ENCODE results near the gene USP27X. TPM values are rescaled to one million over a fixed set of nuclear protein-coding genes. Genes with fewer than 3 reads are reported as not detected.

Gene USP27X
- total and polyA plus RNA-seq, 9 donors = 1.5 to 4.2 (median 3.0) TPM

- H3K36me3 ChIP-seq (ENCODE audit: control insufficient read depth, insufficient read depth, low read length) = no peaks in the 10 kb centered on the region
- no peak for DNase-seq
- H3K9me3 ChIP-seq (replicated peaks; ENCODE audit: control insufficient read depth, low read depth, low read length) = no peaks in the 10 kb centered on the region
- H3K4me1 ChIP-seq (ENCODE audit: control insufficient read depth, insufficient read depth, low read length) = peaks cover 14% of the 10 kb centered on the region
- H3K27me3 ChIP-seq (ENCODE audit: control insufficient read depth, insufficient read depth, low read length) = peaks cover 28% of the 10 kb centered on the region
- H3K27ac ChIP-seq (ENCODE audit: low read length) = peak overlapping the region; percentile 91
- H3K4me3 ChIP-seq (ENCODE audit: low read length) = peak overlapping the region; percentile 56
- WGBS (ENCODE audit: insufficient coverage) = 51% methylated on average over 48 of the region's 55 CpGs
These were observed 483 bp downstream of the USP27X start for GRCh38 chrX:49879656-49880277.

GRCh38 chrX:49880668-49881067 lies 1.4 kb downstream of the USP27X start:
- Histone ChIP-seq H3K9me3 (replicated peaks; ENCODE audit: control insufficient read depth, low read depth, low read length) (no peaks in the 10 kb centered on the region), H3K27me3 (ENCODE audit: control insufficient read depth, insufficient read depth, low read length) (peaks cover 29% of the 10 kb centered on the region), H3K4me1 (ENCODE audit: control insufficient read depth, insufficient read depth, low read length) (peaks cover 14% of the 10 kb centered on the region), H3K4me3 (ENCODE audit: low read length) (no peak overlapping the region), H3K27ac (ENCODE audit: low read length) (no peak overlapping the region), H3K36me3 (ENCODE audit: control insufficient read depth, insufficient read depth, low read length) (no peaks in the 10 kb centered on the region)
- no peak for DNase-seq
- 84% methylated on average over 12 of the region's 12 CpGs for WGBS (ENCODE audit: insufficient coverage)

GRCh38 chrX:49884290-49884862 lies 5.1 kb downstream of the USP27X start:
- H3K27ac ChIP-seq (ENCODE audit: low read length) = no peak overlapping the region
- no peaks in the 10 kb centered on the region for H3K9me3 ChIP-seq (replicated peaks; ENCODE audit: control insufficient read depth, low read depth, low read length)
- peaks cover 5% of the 10 kb centered on the region for H3K4me1 ChIP-seq (ENCODE audit: control insufficient read depth, insufficient read depth, low read length)
- H3K36me3 ChIP-seq (ENCODE audit: control insufficient read depth, insufficient read depth, low read length) = no peaks in the 10 kb centered on the region
- no peak overlapping the region for H3K4me3 ChIP-seq (ENCODE audit: low read length)
- peaks cover 24% of the 10 kb centered on the region for H3K27me3 ChIP-seq (ENCODE audit: control insufficient read depth, insufficient read depth, low read length)
- DNase-seq = peak; percentile 38
- 42% methylated on average over 7 of the region's 7 CpGs for WGBS (ENCODE audit: insufficient coverage)

GRCh38 chrX:49892542-49892941 lies 13.3 kb downstream of the USP27X start:
- no CpG with 5 or more reads among the region's 4 CpGs for WGBS (ENCODE audit: insufficient coverage)
- Histone ChIP-seq H3K9me3 (replicated peaks; ENCODE audit: control insufficient read depth, low read depth, low read length) (peaks cover 2% of the 10 kb centered on the region), H3K27me3 (ENCODE audit: control insufficient read depth, insufficient read depth, low read length) (peaks cover 10% of the 10 kb centered on the region), H3K4me1 (ENCODE audit: control insufficient read depth, insufficient read depth, low read length) (no peaks in the 10 kb centered on the region), H3K4me3 (ENCODE audit: low read length) (no peak overlapping the region), H3K36me3 (ENCODE audit: control insufficient read depth, insufficient read depth, low read length) (no peaks in the 10 kb centered on the region), H3K27ac (ENCODE audit: low read length) (no peak overlapping the region)
- DNase-seq = no peak

GRCh38 chrX:49896951-49897350 lies 17.7 kb downstream of the USP27X start:
- Histone ChIP-seq H3K36me3 (ENCODE audit: control insufficient read depth, insufficient read depth, low read length) (no peaks in the 10 kb centered on the region), H3K4me1 (ENCODE audit: control insufficient read depth, insufficient read depth, low read length) (no peaks in the 10 kb centered on the region), H3K4me3 (ENCODE audit: low read length) (no peak overlapping the region), H3K27me3 (ENCODE audit: control insufficient read depth, insufficient read depth, low read length) (peaks cover 15% of the 10 kb centered on the region), H3K27ac (ENCODE audit: low read length) (no peak overlapping the region), H3K9me3 (replicated peaks; ENCODE audit: control insufficient read depth, low read depth, low read length) (peaks cover 4% of the 10 kb centered on the region)
- DNase-seq = no peak
- WGBS (ENCODE audit: insufficient coverage) = no CpG with 5 or more reads among the region's 4 CpGs

- DNase-seq = no peak
- no peaks in the 10 kb centered on the region for H3K36me3 ChIP-seq (ENCODE audit: control insufficient read depth, insufficient read depth, low read length)
These were observed 21.8 kb downstream of the USP27X start for GRCh38 chrX:49901048-49901447.

GRCh38 chrX:49910344-49910743 lies 31.1 kb downstream of the USP27X start:
- Histone ChIP-seq H3K36me3 (ENCODE audit: control insufficient read depth, insufficient read depth, low read length) (no peaks in the 10 kb centered on the region), H3K27ac (ENCODE audit: low read length) (no peak overlapping the region), H3K27me3 (ENCODE audit: control insufficient read depth, insufficient read depth, low read length) (peaks cover 22% of the 10 kb centered on the region), H3K9me3 (replicated peaks; ENCODE audit: control insufficient read depth, low read depth, low read length) (no peaks in the 10 kb centered on the region), H3K4me3 (ENCODE audit: low read length) (no peak overlapping the region), H3K4me1 (ENCODE audit: control insufficient read depth, insufficient read depth, low read length) (no peaks in the 10 kb centered on the region)
- DNase-seq = no peak
- WGBS (ENCODE audit: insufficient coverage) = 21% methylated on average over 3 of the region's 3 CpGs

More at GRCh38 chrX:49901048-49901447, 21.8 kb downstream of the USP27X start:
- Histone ChIP-seq H3K27ac (ENCODE audit: low read length) (no peak overlapping the region), H3K4me3 (ENCODE audit: low read length) (no peak overlapping the region), H3K4me1 (ENCODE audit: control insufficient read depth, insufficient read depth, low read length) (no peaks in the 10 kb centered on the region), H3K9me3 (replicated peaks; ENCODE audit: control insufficient read depth, low read depth, low read length) (peaks cover 4% of the 10 kb centered on the region), H3K27me3 (ENCODE audit: control insufficient read depth, insufficient read depth, low read length) (peaks cover 12% of the 10 kb centered on the region)

- 58% methylated on average over 2 of the region's 3 CpGs for WGBS (ENCODE audit: insufficient coverage)
- no peak overlapping the region for H3K27ac ChIP-seq (ENCODE audit: low read length)
- H3K4me1 ChIP-seq (ENCODE audit: control insufficient read depth, insufficient read depth, low read length) = no peaks in the 10 kb centered on the region
- DNase-seq = no peak
- H3K27me3 ChIP-seq (ENCODE audit: control insufficient read depth, insufficient read depth, low read length) = peaks cover 22% of the 10 kb centered on the region
- no peaks in the 10 kb centered on the region for H3K9me3 ChIP-seq (replicated peaks; ENCODE audit: control insufficient read depth, low read depth, low read length)
- no peaks in the 10 kb centered on the region for H3K36me3 ChIP-seq (ENCODE audit: control insufficient read depth, insufficient read depth, low read length)
- H3K4me3 ChIP-seq (ENCODE audit: low read length) = no peak overlapping the region
These were observed 32.8 kb downstream of the USP27X start for GRCh38 chrX:49912086-49912485.

GRCh38 chrX:49912861-49913260 lies 33.6 kb downstream of the USP27X start:
- H3K4me3 ChIP-seq (ENCODE audit: low read length) = no peak overlapping the region
- no peak for DNase-seq
- 61% methylated on average over 3 of the region's 3 CpGs for WGBS (ENCODE audit: insufficient coverage)
- no peaks in the 10 kb centered on the region for H3K36me3 ChIP-seq (ENCODE audit: control insufficient read depth, insufficient read depth, low read length)
- H3K9me3 ChIP-seq (replicated peaks; ENCODE audit: control insufficient read depth, low read depth, low read length) = no peaks in the 10 kb centered on the region
- H3K4me1 ChIP-seq (ENCODE audit: control insufficient read depth, insufficient read depth, low read length) = no peaks in the 10 kb centered on the region
- peaks cover 21% of the 10 kb centered on the region for H3K27me3 ChIP-seq (ENCODE audit: control insufficient read depth, insufficient read depth, low read length)
- no peak overlapping the region for H3K27ac ChIP-seq (ENCODE audit: low read length)

GRCh38 chrX:49915361-49916222 lies 36.3 kb downstream of the USP27X start:
- WGBS (ENCODE audit: insufficient coverage) = 65% methylated on average over 4 of the region's 8 CpGs
- no peak overlapping the region for H3K4me3 ChIP-seq (ENCODE audit: low read length)
- no peaks in the 10 kb centered on the region for H3K36me3 ChIP-seq (ENCODE audit: control insufficient read depth, insufficient read depth, low read length)
- H3K4me1 ChIP-seq (ENCODE audit: control insufficient read depth, insufficient read depth, low read length) = no peaks in the 10 kb centered on the region
- peak; percentile 75 for DNase-seq
- H3K9me3 ChIP-seq (replicated peaks; ENCODE audit: control insufficient read depth, low read depth, low read length) = no peaks in the 10 kb centered on the region
- H3K27me3 ChIP-seq (ENCODE audit: control insufficient read depth, insufficient read depth, low read length) = peaks cover 23% of the 10 kb centered on the region
- H3K27ac ChIP-seq (ENCODE audit: low read length) = no peak overlapping the region

Data from muscle of leg (tissue), 11 donors.